Right hindlimb (tissue), 1 donor: ENCODE results near the gene NTRK3.

Experiments
- DNase-seq: peaks from one replicate; pipeline ENCODE4 v3.0.0-alpha.2; 2018

Gene NTRK3

GRCh38 chr15:87971076-87971475, 285.5 kb downstream of the NTRK3 start:
- no peak for DNase-seq

GRCh38 chr15:87967951-87968350, 288.6 kb downstream of the NTRK3 start:
- DNase-seq, result no peak

- DNase-seq, result no peak
Observed at GRCh38 chr15:87965304-87965703, 291.2 kb downstream of the NTRK3 start.

GRCh38 chr15:87962428-87962827, 294.1 kb downstream of the NTRK3 start:
- no peak for DNase-seq

GRCh38 chr15:87961851-87962420, 294.6 kb downstream of the NTRK3 start:
- DNase-seq, result no peak

- DNase-seq, result no peak
Observed at GRCh38 chr15:87959662-87960061, 296.9 kb downstream of the NTRK3 start.

- no peak for DNase-seq
Observed at GRCh38 chr15:87959080-87959479, 297.5 kb downstream of the NTRK3 start.

DNA sequence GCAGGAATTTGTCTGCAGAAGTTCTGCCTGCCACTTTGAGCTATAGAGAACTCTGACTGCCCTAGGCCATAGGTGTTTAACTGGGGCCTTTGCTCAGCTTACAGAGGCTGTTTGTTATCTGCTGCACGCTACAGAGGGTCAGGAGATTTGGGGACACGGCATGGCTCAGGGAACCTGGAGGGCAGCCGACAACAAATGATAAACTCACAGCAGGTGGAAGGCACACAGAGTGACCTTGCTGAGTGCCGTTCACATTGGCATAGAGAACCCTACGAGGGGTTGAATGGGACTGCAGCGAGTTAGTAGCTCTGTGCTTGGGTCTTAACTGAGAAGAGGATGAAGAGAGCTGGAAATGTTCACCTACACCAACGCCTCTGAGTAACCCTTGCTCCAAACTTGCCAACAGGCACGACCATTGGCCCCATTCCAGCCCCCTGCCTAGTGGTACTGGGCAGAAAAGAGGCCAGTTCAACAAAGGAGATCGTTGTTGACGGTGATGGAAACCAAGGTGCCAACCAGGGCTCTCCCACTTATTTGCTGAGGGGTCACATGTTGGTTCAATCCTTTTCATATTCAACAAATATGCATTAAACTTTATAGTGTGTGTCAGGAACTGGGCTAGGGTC, 301.1 kb downstream of the NTRK3 start:
- DNase-seq, result no peak

DNA sequence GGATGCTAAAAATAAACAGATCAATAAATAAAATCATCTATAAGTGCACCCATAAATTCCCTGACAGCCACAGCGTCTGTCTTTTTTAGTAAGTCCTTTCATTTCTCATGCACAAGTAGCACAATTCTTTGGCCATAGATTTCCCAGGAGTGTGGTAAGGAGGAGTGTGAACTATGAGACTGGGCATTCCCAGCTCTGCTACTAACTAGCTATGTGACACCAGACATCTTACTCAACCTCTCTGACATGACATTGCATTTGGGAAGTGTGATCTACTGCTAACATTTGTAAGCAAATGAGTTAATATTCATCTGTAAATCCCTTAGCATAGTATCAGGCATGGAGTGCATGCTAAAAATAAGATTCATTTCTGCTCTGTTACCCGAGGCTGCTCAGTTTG, 301.7 kb downstream of the NTRK3 start:
- no peak for DNase-seq

- DNase-seq, result no peak
Observed at GRCh38 chr15:87952736-87953287, 303.7 kb downstream of the NTRK3 start.

DNA sequence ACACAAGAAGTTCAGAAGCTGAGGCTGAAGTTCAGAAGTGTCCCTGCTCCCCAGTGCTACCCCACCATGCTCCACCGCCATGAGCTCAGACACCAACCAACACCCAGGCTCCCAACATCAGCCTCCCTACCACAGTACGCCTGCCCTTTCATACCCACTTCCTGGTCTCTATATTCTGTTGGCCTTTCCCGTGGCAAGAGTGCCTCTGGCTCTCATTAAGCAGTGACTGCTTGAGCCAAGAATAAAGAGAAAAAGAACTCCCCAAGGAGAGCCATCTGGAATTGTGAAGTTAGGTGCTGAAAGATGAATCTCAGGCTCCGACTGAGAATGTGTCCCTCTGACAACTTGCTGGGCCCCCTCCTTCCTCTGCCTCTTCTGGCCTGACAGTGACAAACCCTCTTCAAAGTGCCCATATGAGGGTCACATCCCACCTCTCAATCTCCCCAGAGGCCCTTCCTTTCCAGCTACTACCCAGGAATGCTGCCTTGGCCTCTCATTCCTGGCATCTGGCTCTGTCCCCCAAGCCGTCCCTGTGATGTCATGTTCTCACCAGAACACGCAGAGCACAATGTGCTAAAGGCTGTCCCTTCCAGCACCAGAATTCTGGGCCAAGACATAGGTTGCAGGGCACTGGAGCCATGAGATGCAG, 306.8 kb downstream of the NTRK3 start:
- DNase-seq, result no peak

GRCh38 chr15:87949151-87949574, 307.4 kb downstream of the NTRK3 start:
- no peak for DNase-seq

GRCh38 chr15:87947560-87947959, 309.0 kb downstream of the NTRK3 start:
- no peak for DNase-seq

DNA sequence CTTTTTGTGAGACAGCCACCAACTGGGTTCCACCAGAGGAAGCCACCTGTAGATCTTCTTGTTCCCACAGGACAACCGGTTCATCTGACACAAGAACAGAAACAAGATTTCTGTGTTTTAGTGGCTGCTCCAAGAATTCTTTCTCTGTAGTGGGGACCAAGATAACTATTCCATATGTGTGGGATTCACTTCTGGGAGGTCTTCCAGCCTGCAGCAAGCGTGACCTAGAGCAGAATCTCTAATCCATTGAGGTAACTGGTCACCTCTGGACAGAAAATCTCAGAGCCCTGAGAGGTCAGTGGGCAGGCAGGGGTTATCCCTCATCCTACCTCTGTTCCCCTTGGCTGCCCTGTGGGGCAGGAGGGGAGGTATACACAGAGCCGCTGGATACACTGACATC, 311.3 kb downstream of the NTRK3 start:
- no peak for DNase-seq

- no peak for DNase-seq
Observed at GRCh38 chr15:87944691-87945090, 311.8 kb downstream of the NTRK3 start.

DNA sequence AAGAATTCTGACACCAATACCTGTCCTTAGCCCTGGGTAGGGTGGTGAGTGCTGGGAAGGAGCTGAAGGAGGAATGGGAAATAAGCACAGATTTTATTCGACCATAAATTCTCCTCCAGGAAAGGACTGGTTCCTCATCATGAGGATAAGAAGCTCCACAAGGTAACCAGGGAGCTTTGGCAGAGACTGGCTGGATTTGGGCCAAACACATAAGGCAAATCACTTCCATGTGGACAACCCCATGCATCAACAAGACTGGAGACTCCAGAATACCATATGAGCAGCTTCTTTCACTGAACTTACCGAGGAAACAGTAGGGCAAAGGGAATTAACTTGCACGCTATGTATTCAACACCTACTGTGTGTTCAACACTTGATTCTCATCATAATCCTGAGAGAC, 312.5 kb downstream of the NTRK3 start:
- peak; percentile 63 for DNase-seq

DNA sequence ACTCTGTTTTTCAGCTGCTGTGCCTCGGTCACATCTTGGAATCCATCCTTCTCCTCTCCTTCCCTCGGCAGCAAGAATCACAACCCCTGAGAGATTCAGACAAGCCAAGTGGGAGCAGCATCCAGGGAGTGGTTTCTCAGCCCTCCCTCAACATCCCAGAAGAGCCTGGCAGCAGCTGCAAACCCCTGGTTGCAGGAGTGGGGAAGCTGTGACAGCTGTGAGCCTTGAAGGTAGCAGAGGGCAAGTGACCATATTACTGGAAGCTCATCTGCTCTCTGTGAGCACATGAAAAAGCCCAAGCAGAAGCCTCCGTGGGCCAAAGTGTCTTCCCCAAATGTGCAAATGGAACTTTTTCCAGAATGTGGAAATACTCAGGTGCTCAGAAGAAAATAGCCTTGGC, 312.9 kb downstream of the NTRK3 start:
- no peak for DNase-seq

GRCh38 chr15:87942316-87942715, 314.2 kb downstream of the NTRK3 start:
- no peak for DNase-seq

DNA sequence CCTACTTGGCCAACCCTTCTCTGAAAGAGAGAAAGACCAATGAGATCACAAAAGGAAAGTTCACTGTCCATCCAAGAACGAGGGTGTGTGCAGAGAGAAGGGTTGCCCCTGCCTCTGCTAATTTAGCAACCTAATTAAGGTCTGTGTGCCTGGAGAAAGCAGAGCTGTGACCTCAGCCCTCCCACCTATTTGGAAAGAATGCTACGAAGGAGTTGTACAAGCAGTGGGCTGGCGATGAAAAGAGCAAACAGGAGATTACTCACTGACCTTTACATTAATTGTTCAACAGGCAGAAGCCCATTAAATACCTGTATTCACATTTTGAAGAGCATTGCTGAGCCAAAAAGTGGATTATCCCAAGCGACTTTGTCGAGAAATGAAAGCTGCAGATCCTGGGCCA, 314.9 kb downstream of the NTRK3 start:
- DNase-seq, result no peak

GRCh38 chr15:87940768-87941167, 315.8 kb downstream of the NTRK3 start:
- DNase-seq, result no peak

- no peak for DNase-seq
Observed at GRCh38 chr15:87939848-87940457, 316.6 kb downstream of the NTRK3 start.

GRCh38 chr15:87938031-87938430, 318.5 kb downstream of the NTRK3 start:
- DNase-seq, result no peak

DNA sequence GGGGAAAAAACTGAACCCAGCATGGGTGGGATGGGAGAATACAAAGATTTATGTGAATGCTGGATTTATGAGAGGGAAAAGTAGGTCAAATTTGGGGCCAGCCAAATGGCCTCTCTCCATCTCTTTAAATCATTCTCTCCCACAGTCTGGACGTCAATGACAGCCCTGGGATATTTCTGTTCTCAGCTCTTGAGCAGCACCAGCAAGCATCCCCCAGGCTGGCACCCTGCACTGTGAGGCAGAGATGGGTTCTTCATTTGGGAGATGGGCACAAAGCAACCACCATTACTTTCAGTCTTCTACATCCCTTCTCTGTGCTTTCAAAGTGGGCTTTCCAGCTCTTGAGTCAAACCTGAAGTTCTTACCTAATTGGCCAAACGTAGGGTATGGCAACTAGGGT, 321.0 kb downstream of the NTRK3 start:
- no peak for DNase-seq

DNA sequence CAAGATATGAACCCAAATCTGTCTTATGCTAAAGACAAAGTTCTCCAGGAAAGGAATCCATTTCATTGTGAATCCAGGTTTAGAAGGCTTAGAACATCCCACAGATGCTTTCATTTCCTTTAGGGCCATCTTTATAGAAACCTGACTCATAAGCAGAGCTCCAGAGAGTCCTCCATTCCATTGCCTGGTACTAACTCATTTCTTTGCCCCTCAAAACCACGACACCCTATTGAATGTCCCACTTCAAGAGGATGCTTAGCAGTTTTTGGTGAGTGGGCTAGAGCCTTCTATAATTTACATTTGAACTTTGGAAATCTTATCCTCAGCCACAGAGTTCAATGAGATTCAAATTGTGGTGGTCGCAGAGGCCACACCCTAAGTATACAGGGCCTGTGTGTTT, 325.0 kb downstream of the NTRK3 start:
- DNase-seq, result no peak
